ENCODE data around the gene CPB2. TPM values are rescaled to one million over a fixed set of nuclear protein-coding genes. Genes with fewer than 3 reads are reported as not detected.

Gene CPB2, protein sequence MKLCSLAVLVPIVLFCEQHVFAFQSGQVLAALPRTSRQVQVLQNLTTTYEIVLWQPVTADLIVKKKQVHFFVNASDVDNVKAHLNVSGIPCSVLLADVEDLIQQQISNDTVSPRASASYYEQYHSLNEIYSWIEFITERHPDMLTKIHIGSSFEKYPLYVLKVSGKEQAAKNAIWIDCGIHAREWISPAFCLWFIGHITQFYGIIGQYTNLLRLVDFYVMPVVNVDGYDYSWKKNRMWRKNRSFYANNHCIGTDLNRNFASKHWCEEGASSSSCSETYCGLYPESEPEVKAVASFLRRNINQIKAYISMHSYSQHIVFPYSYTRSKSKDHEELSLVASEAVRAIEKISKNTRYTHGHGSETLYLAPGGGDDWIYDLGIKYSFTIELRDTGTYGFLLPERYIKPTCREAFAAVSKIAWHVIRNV
- 0.11 TPM for polyA plus RNA-seq (ENCODE audit: insufficient read length)

DNA sequence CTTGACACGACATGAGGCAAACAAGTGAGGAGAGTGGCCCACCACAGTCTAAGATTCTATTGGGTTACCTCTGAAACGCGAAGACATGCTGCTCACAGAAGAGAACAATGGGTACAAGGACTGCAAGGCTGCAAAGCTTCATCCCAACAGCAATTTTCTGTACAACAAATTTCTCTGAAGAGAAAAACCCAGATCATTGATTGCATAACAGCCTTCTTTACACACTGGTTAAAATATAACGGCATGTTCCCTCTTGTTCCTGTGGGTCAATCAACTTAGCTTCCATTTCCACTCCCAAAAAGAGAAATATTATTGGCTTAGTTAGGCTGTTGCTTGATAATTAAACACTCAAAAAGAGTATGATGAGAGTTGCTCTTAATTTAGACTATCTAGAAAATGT lies at the start of gene CPB2:
Gene CPB2 (minus strand): TSS at position 166 of the 400 bp plus-strand sequence. CDS start 24 bp downstream, at position 142.
- DNase-seq (ENCODE audit: low read depth), result no peak

DNA sequence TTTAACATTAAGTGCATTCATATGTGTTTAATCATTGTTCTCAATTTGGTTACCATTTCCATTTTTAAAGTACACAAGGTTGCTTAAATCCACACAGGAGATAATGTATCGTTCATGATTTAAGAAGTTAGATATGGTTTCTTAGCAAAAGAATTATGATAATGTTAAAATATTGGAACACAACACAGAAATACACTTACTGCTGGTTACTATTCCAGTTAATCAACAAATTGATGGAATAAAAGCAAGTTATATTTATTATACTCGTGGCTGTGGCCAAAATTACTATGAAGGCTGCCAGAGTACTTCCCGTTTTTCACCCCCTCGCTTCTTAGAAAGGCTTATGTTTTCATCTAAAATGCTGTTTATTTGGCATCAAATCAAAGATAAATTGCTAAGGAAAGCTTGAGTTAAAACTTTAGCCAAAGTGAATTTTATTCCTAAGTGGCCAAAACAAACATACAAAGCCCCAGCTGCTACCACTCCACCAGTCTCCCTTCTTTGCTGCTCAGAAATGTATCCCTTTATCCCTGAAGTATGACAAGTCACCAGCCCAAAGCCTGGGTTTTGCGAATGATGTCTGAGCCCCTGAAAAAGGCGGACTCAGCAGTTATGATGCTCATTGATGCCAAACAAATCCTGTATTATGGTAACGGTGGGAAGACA lies 49.4 kb upstream of the CPB2 start:
- no peak for DNase-seq (ENCODE audit: low read depth)

DNA sequence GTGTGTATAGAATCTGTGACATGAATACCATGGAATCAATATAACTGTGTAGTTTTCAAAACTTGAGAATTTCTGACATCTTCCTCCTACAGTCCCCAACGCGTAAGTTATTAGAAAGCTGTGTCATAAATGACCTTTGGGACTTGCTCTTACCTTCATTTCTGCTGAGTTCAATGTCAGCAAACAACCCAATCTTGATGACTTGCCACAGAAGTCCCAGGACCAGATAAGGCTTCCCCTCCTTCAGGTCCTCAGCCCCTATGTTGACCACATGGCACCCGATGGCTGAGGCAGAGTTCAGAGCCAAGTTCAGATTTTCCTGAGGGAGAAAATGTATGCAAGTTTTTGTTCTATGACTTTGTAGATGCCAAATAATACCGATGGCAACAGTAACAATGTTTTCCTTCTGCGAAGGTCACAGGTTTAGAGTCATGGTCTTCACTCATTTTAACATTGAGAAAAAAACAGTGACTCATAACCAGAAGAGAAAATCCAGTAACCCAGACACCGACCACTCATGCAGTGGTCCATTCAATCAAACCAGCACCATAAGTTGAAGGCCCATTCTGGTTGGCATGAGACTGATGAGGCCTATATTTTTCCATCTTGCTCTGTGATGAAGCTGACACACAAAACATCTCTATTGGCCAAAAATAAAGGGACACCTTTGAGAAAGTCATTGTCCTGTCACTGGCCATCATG lies 47.9 kb upstream of the CPB2 start:
- no peak for DNase-seq (ENCODE audit: low read depth)

DNA sequence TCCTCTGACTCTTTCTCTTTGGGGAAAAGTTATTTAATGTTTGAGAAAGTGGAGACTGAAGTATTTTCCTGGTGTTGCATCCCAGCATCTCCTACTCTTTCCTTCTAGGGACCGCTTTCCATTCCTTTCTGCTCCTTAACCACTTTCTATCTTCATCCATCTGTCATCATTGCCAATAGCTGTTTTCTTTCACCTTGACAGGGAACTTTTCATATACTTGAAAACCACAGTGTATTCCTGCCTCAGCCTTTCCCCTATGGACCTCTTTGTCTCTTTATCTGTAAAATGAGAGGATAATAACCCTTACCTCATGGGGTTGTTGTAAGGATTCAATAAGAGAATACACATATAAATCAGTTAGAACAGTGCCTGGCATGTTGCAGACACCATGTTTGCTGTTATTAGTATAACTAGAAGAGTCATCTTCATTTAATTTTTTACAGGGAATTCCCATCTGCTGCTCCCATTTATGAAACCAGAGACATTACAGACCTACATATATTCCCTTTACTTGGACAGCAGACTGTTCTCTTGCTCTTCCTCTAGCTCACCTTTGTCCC lies 45.4 kb upstream of the CPB2 start:
- DNase-seq (ENCODE audit: low read depth), result no peak

DNA sequence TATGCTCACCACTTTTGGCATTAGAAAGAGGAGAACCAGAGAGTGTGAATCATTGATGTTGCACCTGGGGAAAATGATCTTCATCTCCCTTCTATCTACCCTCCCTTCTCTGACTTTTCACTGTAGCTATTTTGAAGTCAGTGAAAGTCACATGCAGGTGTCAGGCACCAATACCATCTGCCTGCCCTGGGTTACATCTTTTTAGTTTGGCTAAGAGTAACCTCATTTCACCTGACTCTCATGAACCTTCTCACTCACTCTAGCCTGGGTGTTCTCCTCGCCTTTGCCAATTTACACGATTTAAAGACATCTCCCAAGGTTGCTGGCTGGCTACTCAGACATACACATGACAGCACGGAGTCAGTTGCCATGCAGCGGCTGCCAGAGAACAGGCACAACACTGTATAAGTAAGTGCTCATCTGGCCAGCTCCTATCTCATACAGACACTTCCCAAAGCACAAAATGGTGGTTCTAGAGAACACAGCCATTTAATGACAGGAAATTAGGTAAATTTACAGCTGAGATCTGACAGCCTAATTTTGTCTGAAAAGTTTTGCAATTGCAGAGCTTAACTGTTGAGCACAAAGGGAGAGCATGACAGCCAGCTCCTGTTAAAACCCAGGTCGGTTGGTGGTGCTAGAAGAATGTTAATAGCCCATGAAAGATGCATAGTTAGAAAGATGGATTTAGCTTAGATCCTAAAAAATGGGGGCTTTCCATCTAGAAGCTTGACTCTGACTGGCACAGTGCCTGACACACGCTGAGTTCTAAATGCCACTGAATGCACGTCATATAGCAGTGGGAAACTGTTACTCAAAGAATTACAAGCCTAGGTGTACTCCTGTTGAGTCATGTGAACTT lies 44.7 kb upstream of the CPB2 start:
- DNase-seq (ENCODE audit: low read depth), result no peak

DNA sequence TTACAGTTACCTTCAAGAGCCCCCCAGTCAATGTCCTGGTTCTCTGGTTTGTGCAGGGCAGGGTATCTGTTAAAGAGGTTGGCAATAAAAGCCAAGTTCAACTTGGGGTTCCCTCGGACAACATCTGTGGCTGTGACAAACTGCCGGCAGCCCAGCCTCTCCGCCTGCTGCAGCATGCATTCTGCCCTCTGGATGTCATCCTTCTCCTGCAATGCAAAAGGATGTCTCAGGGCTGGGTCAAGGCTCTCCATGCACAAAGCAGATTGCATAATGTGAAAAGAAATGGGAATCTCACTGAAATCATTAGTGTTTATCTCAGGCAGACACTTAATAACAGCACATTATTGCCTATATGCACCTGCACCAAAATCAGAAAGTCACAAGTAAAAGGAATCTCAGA lies 42.1 kb upstream of the CPB2 start:
- DNase-seq (ENCODE audit: low read depth), result no peak

DNA sequence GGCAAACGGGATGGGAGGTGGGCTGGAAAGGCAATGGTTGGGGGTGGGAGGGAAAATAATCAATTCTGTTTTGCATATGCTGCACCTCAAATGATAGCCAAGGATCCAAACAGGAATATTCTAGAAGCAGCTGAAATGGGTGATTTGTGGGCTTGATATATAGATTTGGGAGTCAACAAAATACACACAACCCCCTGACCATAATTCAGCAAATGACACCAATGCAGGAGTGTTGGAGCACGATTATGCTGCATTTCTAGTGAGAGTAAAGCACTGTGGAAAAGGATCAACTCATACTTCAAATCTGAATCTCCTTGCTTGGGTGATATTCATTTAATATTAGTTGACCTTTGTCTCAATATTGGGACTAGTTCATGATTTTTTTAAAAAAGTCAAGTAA lies 41.1 kb upstream of the CPB2 start:
- no peak for DNase-seq (ENCODE audit: low read depth)

DNA sequence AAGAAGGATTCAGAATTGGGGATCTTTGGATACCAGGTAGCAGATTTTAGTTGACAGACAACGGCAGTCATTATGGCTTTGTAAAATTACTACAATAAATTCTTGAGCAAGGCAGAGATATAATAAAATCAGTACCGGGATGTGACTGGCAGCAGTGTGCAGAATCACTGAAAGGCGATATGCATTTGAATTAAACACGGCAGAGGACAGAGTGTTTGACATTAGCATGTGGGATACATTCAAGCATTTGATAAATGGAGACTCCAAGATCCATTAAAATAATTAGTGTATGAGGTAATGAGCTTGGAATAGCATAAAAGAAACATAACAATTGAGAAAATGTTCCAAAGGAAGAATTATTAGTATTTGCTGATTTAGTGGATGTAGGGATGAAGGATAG lies 40.3 kb upstream of the CPB2 start:
- no peak for DNase-seq (ENCODE audit: low read depth)

DNA sequence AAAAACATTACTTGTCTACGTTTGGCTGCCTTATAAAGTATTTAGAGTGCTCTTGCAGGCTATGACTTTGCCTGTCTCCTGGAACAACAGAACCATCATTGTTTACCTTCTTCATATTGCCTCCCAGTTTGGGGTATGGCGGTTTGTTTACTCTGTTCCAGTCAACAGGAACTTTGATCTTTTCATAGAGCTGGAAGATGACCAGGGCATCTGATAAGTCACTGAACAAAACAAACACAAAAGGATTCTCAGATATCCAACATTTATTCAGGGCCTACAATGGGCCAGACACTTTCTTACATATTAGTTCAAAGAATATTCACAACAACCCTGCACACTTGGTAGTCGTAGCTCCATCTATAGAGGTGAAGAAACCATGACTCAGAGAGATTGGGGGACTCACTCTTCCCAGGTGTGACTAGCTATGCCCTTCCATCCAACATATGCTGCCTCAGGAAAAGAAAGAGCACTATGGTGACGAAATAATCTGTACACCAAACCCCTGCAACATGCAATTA lies 38.4 kb upstream of the CPB2 start:
- DNase-seq (ENCODE audit: low read depth), result no peak

DNA sequence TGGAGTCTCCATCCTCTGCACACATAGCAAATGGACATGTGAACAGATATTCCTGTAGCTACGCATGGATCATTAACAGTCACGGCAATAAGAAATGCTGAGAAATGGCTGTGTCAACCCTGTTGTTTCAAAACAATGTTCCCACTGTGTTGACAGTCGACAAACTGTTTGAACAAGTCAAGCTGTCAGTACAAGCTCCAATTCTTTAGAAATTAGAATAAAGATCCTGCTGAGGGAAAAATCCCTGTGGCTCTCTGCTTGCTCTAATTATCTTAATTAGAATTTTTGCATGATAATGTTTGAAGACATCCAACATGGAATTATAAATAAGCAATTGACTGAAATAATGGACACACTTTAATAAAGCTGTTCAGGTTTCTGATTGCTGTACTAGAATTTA lies 37.9 kb upstream of the CPB2 start:
- no peak for DNase-seq (ENCODE audit: low read depth)

DNA sequence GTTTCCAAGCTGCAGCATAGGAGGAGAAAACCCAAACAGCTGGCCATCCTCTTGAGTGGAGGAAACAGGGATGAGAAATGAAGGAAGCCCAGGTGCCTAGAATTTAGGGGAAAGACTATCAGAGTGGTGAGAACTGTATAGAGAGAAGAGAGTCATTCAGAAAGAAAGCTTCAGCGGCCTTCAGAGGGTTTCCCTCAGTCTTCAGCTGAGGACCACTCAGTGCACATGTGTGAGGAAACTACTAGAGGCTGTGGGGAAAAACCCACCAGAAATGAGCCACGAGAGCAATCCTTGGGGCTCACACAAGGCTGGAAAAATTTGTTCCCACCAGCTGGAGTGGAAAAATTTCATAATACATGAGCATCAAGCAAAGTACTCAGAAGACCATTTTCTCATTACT lies 35.2 kb upstream of the CPB2 start:
- DNase-seq (ENCODE audit: low read depth), result no peak

DNA sequence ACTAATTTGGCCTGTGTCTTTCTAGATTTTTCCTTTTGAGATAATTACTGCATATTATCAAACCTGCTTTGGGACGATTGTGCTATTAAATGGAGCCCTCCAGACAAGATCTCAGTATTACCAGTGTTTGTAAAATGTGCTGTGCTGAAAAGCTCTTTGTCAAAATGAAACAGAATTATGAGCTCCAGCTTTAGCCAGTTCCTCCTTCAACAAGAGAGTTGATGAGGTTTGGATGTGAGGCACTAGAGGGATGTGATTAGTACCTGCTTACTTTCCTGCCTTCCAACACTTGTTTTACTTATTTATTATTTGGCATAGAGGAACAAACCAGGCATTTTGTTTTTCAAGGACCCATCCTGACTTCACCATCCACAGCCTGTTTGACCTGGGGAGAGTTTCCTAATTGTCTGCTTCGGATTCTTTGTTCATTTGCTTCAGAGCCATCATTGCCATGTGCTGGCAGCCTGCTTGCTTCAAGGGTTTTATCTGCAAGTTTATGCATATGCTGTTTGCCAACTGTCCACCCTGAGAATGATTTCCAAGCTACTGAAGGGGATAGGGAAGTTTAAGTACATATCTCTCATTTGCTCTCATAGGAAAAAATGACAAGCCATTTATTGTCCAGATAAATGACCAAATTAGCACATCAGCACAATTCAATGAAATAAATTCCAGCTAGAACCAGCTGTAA lies 32.9 kb upstream of the CPB2 start:
- no peak for DNase-seq (ENCODE audit: low read depth)

DNA sequence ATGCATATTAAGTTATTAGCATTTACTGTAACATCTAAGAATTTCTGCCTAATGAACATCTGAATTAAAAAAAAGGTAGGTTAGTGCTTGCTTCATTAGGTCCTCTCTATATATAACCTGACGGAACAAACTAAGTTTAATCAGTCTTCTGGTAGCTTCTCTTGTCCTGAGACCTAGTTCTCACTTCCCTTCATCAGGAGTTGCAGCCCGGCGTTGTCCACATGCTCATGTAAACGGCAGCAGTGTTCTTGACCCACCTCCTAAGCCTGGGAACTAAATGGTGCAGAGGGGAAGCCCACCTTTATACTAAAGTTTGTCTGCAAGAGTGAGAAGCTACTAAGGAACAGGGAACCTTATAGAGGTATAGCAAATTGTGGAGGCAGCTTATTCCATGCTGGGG lies 31.9 kb upstream of the CPB2 start:
- DNase-seq (ENCODE audit: low read depth), result no peak

DNA sequence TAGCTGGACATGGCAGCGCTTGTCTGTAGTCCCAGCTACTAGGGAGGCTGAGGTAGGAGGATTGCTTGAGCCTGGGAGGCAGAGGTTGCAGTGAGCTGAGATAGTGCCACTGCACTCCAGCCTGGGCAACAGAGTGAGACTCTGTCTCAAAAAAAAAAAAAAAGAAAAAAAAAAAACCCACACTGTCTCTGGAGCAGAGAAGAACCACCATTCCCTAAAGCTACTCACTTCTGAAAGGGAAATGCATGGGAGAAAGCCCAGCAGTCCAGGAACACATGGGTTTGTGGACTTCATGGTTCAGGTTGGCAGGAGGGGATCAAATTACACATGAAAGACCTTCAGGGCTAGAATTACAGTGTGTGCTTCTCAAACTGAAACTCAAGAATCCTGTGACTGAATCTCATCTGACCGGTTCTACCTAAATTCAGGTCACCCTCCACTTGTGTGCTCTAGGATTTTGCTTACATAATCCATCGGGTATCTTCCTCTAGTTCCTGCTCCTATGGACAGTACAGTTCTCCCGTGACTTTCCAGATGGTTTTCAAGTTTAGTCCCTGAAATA lies 30.2 kb upstream of the CPB2 start:
- DNase-seq (ENCODE audit: low read depth), result no peak

DNA sequence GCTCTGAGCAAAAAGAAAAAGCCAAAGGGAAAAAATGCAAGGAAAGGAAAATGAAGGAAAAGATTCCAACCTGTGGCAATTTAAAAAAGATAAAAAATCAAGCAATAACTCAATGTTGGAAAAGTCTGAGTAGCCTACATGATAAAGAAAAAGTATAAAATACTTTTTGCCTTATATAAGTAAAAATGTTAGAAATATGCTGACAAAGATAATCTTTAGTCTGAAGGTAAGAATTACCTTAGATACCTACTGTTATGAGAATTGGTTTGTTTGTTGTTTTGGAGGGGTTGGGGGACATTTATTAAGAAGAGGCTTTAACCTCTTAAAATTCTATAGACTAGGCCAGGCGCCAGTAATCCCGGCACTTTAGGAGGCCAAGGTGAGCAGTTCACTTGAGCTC lies 29.7 kb upstream of the CPB2 start:
- no peak for DNase-seq (ENCODE audit: low read depth)

DNA sequence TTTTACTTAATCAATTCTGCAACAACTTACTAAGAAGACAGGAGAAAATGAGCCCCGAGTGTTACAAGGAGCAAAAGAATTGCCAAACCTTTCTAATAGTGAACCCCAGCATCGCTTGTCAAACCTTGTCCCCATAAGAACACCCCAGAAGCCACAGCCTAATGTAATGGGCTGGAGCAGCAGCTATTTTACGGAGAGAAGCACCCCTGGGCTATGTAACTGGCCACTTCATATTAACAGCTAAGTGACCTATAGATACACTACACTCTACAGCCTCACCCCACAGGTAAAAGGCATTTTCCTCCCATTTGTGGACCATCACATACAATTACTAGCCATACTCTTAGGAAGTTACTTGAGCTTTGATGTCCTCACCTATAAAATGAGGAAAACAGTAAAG lies 27.3 kb upstream of the CPB2 start:
- no peak for DNase-seq (ENCODE audit: low read depth)

DNA sequence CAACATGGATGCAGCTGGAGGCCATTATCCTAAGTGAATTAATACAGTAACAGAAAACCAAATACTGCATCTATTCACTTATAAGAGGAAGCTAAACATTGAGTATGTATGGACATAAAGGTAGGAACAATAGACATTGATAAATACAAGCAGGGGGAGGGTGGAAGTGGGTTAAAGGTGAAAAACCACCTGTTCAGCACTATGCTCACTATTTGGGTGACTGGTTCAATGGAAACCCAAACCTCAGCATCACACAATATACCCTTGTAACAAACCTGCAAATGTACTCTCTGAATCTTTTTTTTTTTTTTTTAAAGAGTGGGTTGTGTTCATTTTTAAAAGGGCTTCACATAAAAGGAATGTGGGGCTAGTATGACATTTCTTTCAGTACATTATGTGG lies 26.9 kb upstream of the CPB2 start:
- DNase-seq (ENCODE audit: low read depth), result no peak

DNA sequence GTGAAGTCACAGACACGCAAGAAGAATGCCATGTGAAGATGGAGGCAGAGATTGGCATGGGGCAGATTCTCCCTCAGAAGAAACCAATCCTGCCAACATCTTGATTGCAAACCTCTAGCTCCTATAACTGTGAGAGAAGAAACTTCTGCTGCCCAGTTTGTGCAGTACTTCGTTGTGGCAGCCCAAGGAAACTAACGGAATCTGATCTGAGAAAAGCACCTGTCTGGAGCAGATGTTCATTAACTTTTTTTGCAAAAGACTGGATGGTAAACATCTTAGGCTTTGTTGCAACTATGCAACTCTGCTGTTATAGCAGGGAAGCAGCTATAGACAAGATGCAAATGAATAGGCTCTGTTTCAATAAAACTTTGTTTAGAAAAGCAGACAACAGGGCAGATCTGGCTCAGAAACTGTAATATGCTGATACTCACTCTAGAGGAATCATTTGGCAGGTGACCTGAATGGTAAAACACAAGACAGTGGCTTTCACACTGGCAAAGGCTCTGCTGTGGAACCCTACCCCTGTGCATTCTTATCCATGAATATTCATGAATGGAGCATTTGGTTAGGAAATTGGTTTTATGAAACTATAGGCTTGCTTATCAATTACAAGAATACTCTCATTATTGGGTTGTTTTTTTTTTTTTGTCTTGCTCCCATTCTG lies 25.3 kb upstream of the CPB2 start:
- DNase-seq (ENCODE audit: low read depth), result no peak

DNA sequence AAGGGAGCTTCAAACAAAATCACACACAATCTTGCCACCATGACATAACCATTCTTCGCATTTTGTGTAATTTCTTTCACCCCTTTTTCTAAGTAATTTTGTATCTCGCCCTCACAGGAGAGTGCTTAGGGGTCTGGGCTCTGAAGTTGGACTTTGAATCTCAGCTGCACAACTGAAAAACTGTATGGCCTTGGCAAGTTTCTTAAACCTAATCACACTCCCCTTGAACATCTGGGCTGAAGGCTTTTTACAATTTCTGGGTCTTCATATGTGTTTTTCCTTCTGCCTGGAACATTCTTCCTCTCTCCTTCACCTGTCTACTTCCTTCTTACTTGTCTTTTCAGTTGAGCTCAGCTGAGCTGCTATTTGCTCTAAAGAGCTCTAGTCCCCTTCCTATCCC lies 24.3 kb upstream of the CPB2 start:
- no peak for DNase-seq (ENCODE audit: low read depth)
